RWPE2 (cell line): ENCODE results near the gene DDX51.

ENCODE experiments used
- ATAC-seq: fragments of 200-7000 bp; cut with Tn5 transposase; 3 replicates; pipeline ENCODE4 v1.9.1; 2021; ENCODE audit warnings: low read depth
- DNase-seq: peaks from one replicate; pipeline ENCODE4 v3.0.0-alpha.2; 2020; ENCODE audit warnings: low spot score
- H3K27ac ChIP-seq: fragments of 450-650 bp; 2 replicates; pipeline ENCODE4 v1.5.1; 2017; ENCODE audit warnings: mild to moderate bottlenecking; ENCODE audit not compliant: poor library complexity, severe bottlenecking
- H3K27me3 ChIP-seq: fragments of 250-450 bp; sonication (Bioruptor Pico); 2 replicates; pipeline ENCODE4 v1.5.1; 2021; ENCODE audit warnings: mild to moderate bottlenecking, moderate library complexity; ENCODE audit not compliant: insufficient read depth, poor library complexity, severe bottlenecking
- H3K36me3 ChIP-seq: fragments of 250-450 bp; sonication (Bioruptor Pico); 2 replicates; pipeline ENCODE4 v1.5.1; 2020; ENCODE audit warnings: low read depth, mild to moderate bottlenecking, moderate library complexity
- H3K4me1 ChIP-seq: fragments of 250-450 bp; sonication (Bioruptor Pico); 2 replicates; pipeline ENCODE4 v1.5.1; 2021; ENCODE audit warnings: mild to moderate bottlenecking, moderate library complexity; ENCODE audit not compliant: insufficient read depth, poor library complexity, severe bottlenecking
- H3K4me3 ChIP-seq: fragments of 250-450 bp; sonication (Bioruptor Pico); 2 replicates; pipeline ENCODE4 v1.5.1; 2021; ENCODE audit warnings: mild to moderate bottlenecking, moderate library complexity; ENCODE audit not compliant: severe bottlenecking
- H3K9me3 ChIP-seq: fragments of 250-450 bp; sonication (Bioruptor Pico); 2 replicates; pipeline ENCODE4 v1.5.1; 2021; ENCODE audit warnings: mild to moderate bottlenecking, moderate library complexity; ENCODE audit not compliant: severe bottlenecking
- CTCF ChIP-seq: fragments of 450-650 bp; IDR thresholded peaks from one replicate; pipeline ENCODE4 v1.5.1; 2017; ENCODE audit warnings: mild to moderate bottlenecking, moderate library complexity; ENCODE audit not compliant: poor library complexity, severe bottlenecking

Gene DDX51

GRCh38 chr12:132172619-132173018, 28.5 kb upstream of the DDX51 start:
- Histone ChIP-seq H3K4me3 (no peak overlapping the region), H3K9me3 (no peaks in the 10 kb centered on the region), H3K27me3 (peaks cover 74% of the 10 kb centered on the region), H3K27ac (no peak overlapping the region), H3K36me3 (no peaks in the 10 kb centered on the region), H3K4me1 (peaks cover 5% of the 10 kb centered on the region)
- no peak for ATAC-seq
- DNase-seq = peak; percentile 60
- no peak for TF ChIP-seq CTCF

GRCh38 chr12:132171968-132172521, 27.9 kb upstream of the DDX51 start:
- Histone ChIP-seq H3K36me3 (no peaks in the 10 kb centered on the region), H3K9me3 (no peaks in the 10 kb centered on the region), H3K4me3 (no peak overlapping the region), H3K27me3 (peaks cover 70% of the 10 kb centered on the region), H3K4me1 (peaks cover 5% of the 10 kb centered on the region), H3K27ac (no peak overlapping the region)
- TF ChIP-seq CTCF = no peak
- ATAC-seq = no peak
- peak; percentile 47 for DNase-seq

- DNase-seq (peak; percentile 57), ATAC-seq (no peak)
- TF ChIP-seq CTCF = no peak
- Histone ChIP-seq H3K36me3 (no peaks in the 10 kb centered on the region), H3K9me3 (no peaks in the 10 kb centered on the region), H3K4me1 (peaks cover 5% of the 10 kb centered on the region), H3K27me3 (peaks cover 64% of the 10 kb centered on the region), H3K4me3 (no peak overlapping the region), H3K27ac (no peak overlapping the region)
Observed at GRCh38 chr12:132171293-132171967, 27.3 kb upstream of the DDX51 start.

- ATAC-seq (no peak), DNase-seq (peak; percentile 57)
- H3K9me3 ChIP-seq = no peaks in the 10 kb centered on the region
- no peak overlapping the region for H3K4me3 ChIP-seq
- no peak for TF ChIP-seq CTCF
- H3K27ac ChIP-seq = no peak overlapping the region
- H3K4me1 ChIP-seq = peaks cover 5% of the 10 kb centered on the region
- H3K27me3 ChIP-seq = peaks cover 57% of the 10 kb centered on the region
- H3K36me3 ChIP-seq = no peaks in the 10 kb centered on the region
Observed at GRCh38 chr12:132170637-132171292, 26.6 kb upstream of the DDX51 start.
